GM10266 (cell line): Measurements from ENCODE around the gene NAA15.
A peak's percentile ranks its signal among the peaks of the same experiment; 100 is the strongest.

ENCODE experiments used
- DNase-seq: peaks from one replicate; pipeline ENCODE4 v3.0.0; 2012; ENCODE audit errors: extremely low spot score
- CTCF ChIP-seq: IDR thresholded peaks from 2 replicates; pipeline ENCODE4 v1.5.1; 2012; ENCODE audit warnings: mild to moderate bottlenecking, low read depth; ENCODE audit not compliant: control insufficient read depth, insufficient read depth; ENCODE audit errors: missing control alignments

The NAA15 gene

GRCh38 chr4:139279760-139280620, 21.3 kb upstream of the NAA15 start, which contains the start of gene MGARP:
MGARP (minus strand) TSS chr4:139280225; CDS start chr4:139280158, 67 bp downstream.
- no peak for TF ChIP-seq CTCF
- DNase-seq = no peak

- no peak for DNase-seq
- TF ChIP-seq CTCF = no peak
These were observed 19.1 kb upstream of the NAA15 start for GRCh38 chr4:139282065-139282720.

- no peak for TF ChIP-seq CTCF
- DNase-seq = no peak
These were observed 18.6 kb upstream of the NAA15 start for GRCh38 chr4:139282721-139283075.

- DNase-seq = no peak
- TF ChIP-seq CTCF = no peak
These were observed 15.1 kb upstream of the NAA15 start for GRCh38 chr4:139286186-139286698.

- DNase-seq = peak; percentile 82
- peak; percentile 98 for TF ChIP-seq CTCF
These were observed 5.9 kb upstream of the NAA15 start for GRCh38 chr4:139295206-139295941.

GRCh38 chr4:139295942-139296299, 5.4 kb upstream of the NAA15 start:
- no peak for TF ChIP-seq CTCF
- DNase-seq = no peak

- DNase-seq = peak; percentile 25
- no peak for TF ChIP-seq CTCF
These were observed 4.3 kb upstream of the NAA15 start for GRCh38 chr4:139297001-139297410.
